Keratinocyte (primary cell): ENCODE results near the gene DLGAP1. TPM values are rescaled to one million over a fixed set of nuclear protein-coding genes. Genes with fewer than 3 reads are reported as not detected.

Experiments
- DNase-seq: peaks from one replicate; pipeline ENCODE4 v3.0.0-alpha.2; 2011; ENCODE audit warnings: low read depth, missing footprints, low spot score
- FAIRE-seq: peaks from 2 replicates; lab custom pipeline; 2011; peaks lifted over from hg19 to GRCh38; lab: Jason Lieb, UNC
- H2AFZ ChIP-seq: 2 replicates; pipeline ENCODE4 v1.6.0; 2012; ENCODE audit warnings: low read length, control low read depth, inconsistent platforms; ENCODE audit not compliant: control insufficient read depth
- H3K27ac ChIP-seq: 2 replicates; pipeline ENCODE4 v1.5.1; 2011; ENCODE audit warnings: low read length; ENCODE audit not compliant: control insufficient read depth, insufficient read depth
- H3K27me3 ChIP-seq: 3 replicates; pipeline ENCODE4 v1.6.0; 2011; ENCODE audit warnings: low read length; ENCODE audit not compliant: control insufficient read depth, insufficient read depth; ENCODE audit errors: extremely low read depth
- H3K36me3 ChIP-seq, 2 experiments: 2 replicates in 1 of 2; 3 replicates in 1 of 2; pipeline ENCODE4 v1.5.1; 2011; ENCODE audit warnings: low read length in 2 of 2, mild to moderate bottlenecking in 1 of 2; ENCODE audit not compliant: control insufficient read depth in 2 of 2, insufficient read depth in 2 of 2; ENCODE audit errors: extremely low read depth in 1 of 2
- H3K4me1 ChIP-seq: 3 replicates; pipeline ENCODE4 v1.5.1; 2011; ENCODE audit warnings: low read length; ENCODE audit not compliant: control insufficient read depth, insufficient read depth; ENCODE audit errors: extremely low read depth
- H3K4me2 ChIP-seq: 3 replicates; pipeline ENCODE4 v1.6.0; 2011; ENCODE audit warnings: low read depth, low read length; ENCODE audit not compliant: control insufficient read depth, insufficient read depth; ENCODE audit errors: extremely low read depth
- H3K4me3 ChIP-seq, 3 experiments: fragments of 200-600 bp in 1 of 3; sonication (generic) in 1 of 3; 2 replicates in 2 of 3; 3 replicates in 1 of 3; pipeline ENCODE4 v1.5.1; 2011 to 2016; ENCODE audit warnings: low read length in 3 of 3, mild to moderate bottlenecking in 3 of 3, control low read depth in 2 of 3, inconsistent platforms in 1 of 3, low read depth in 1 of 3, mixed read lengths in 1 of 3, mixed run types in 1 of 3, moderate library complexity in 1 of 3; ENCODE audit not compliant: control insufficient read depth in 2 of 3, insufficient read depth in 2 of 3; ENCODE audit errors: extremely low read depth in 1 of 3
- H3K79me2 ChIP-seq: 2 replicates; pipeline ENCODE4 v1.6.0; 2012; ENCODE audit warnings: low read length; ENCODE audit not compliant: control insufficient read depth, insufficient read depth
- H3K9ac ChIP-seq: 3 replicates; pipeline ENCODE4 v1.6.0; 2011; ENCODE audit warnings: low read length; ENCODE audit not compliant: control insufficient read depth, insufficient read depth; ENCODE audit errors: extremely low read depth
- H3K9me1 ChIP-seq: 3 replicates; pipeline ENCODE4 v1.6.0; 2011; ENCODE audit warnings: low read length; ENCODE audit not compliant: control insufficient read depth, insufficient read depth; ENCODE audit errors: extremely low read depth
- H3K9me3 ChIP-seq: 2 replicates; pipeline ENCODE4 v1.5.1; 2012; ENCODE audit warnings: low read depth, low read length; ENCODE audit not compliant: control insufficient read depth
- H4K20me1 ChIP-seq: 3 replicates; pipeline ENCODE4 v1.6.0; 2011; ENCODE audit warnings: low read length; ENCODE audit not compliant: control insufficient read depth, insufficient read depth; ENCODE audit errors: extremely low read depth
- CTCF ChIP-seq, 3 experiments: IDR thresholded peaks in 1 of 3; conservative IDR thresholded peaks in 1 of 3; optimal IDR thresholded peaks in 1 of 3; 2 replicates in 2 of 3; 3 replicates in 1 of 3; pipeline versions ENCODE3 to v1.5.1; 2011; ENCODE audit warnings: low read length in 3 of 3, mild to moderate bottlenecking in 3 of 3, moderate library complexity in 2 of 3, control low read depth in 1 of 3, inconsistent platforms in 1 of 3; ENCODE audit not compliant: insufficient read depth in 2 of 3; ENCODE audit errors: extremely low read depth in 1 of 3
- EZH2 ChIP-seq: IDR thresholded peaks from one replicate; pipeline ENCODE4 v1.6.1; 2012; ENCODE audit warnings: inconsistent platforms, mild to moderate bottlenecking, low read length, moderate library complexity
- dilution Hi-C: fragments of 300-500 bp; cut with MboI; formaldehyde crosslinking; loops from one replicate; pipeline ENCODE4 v1.7.0; 2020; ENCODE audit warnings: low sequenced_read_pairs; ENCODE audit not compliant: extremely low pct_ligation_motif_present
- polyA plus RNA-seq, 5 experiments: library from polyadenylated mRNA; depleted of rRNA in 3 of 5; stranded (reverse) in 3 of 5; stranded (forward) in 1 of 5; unstranded in 1 of 5; fragments of >200 nt; gene quantifications; 1 replicate in 1 of 5; 2 replicates in 3 of 5; 3 replicates in 1 of 5; pipeline versions ENCODE4 v1.2.1 to v1.2.3, GENCODE V29; 2011 to 2012; ENCODE audit warnings: missing spikeins in 2 of 5, low read depth in 1 of 5, low replicate concordance in 1 of 5

Gene DLGAP1
- polyA plus RNA-seq, 1 donor (not counting 4 experiments of a cell fraction or from before 2014, with no cell fraction given) = not detected

GRCh38 chr18:4232656-4233055 is 222.5 kb downstream of the DLGAP1 start:
- H3K9me3 ChIP-seq = no peaks in the 10 kb centered on the region
- no peaks in the 10 kb centered on the region for H3K36me3 ChIP-seq
- H2AFZ ChIP-seq = no peak overlapping the region
- H3K9me1 ChIP-seq = no peaks in the 10 kb centered on the region
- no peak for TF ChIP-seq EZH2
- no peak for TF ChIP-seq CTCF (optimal IDR thresholded peaks at IDR 0.05 in 1 of 3, IDR thresholded peaks at IDR 0.05 in 1 of 3, conservative IDR thresholded peaks at IDR 0.05 in 1 of 3; ENCODE audit: extremely low read depth in 1 of 3, insufficient read depth in 2 of 3, low read length in 3 of 3)
- H3K4me3 ChIP-seq = no peak overlapping the region
- no peaks in the 10 kb centered on the region for H3K27me3 ChIP-seq
- no peak overlapping the region for H3K27ac ChIP-seq
- H3K79me2 ChIP-seq = no peaks in the 10 kb centered on the region
- no peak for DNase-seq
- dilution Hi-C loops = no loop called here
- H3K9ac ChIP-seq = no peak overlapping the region
- no peaks in the 10 kb centered on the region for H3K4me1 ChIP-seq
- no peaks in the 10 kb centered on the region for H4K20me1 ChIP-seq
- no peak overlapping the region for H3K4me2 ChIP-seq
- FAIRE-seq = no peak

GRCh38 chr18:4231260-4231659 is 223.8 kb downstream of the DLGAP1 start:
- no peak for TF ChIP-seq CTCF (optimal IDR thresholded peaks at IDR 0.05 in 1 of 3, IDR thresholded peaks at IDR 0.05 in 1 of 3, conservative IDR thresholded peaks at IDR 0.05 in 1 of 3; ENCODE audit: extremely low read depth in 1 of 3, insufficient read depth in 2 of 3, low read length in 3 of 3)
- no peak for TF ChIP-seq EZH2
- H3K27ac ChIP-seq = no peak overlapping the region
- no peak for DNase-seq
- no peaks in the 10 kb centered on the region for H3K36me3 ChIP-seq
- FAIRE-seq = no peak
- no peaks in the 10 kb centered on the region for H3K4me1 ChIP-seq
- no peak overlapping the region for H3K4me3 ChIP-seq
- H3K9me3 ChIP-seq = no peaks in the 10 kb centered on the region
- H2AFZ ChIP-seq = no peak overlapping the region
- dilution Hi-C loops = no loop called here
- no peaks in the 10 kb centered on the region for H4K20me1 ChIP-seq
- H3K4me2 ChIP-seq = no peak overlapping the region
- H3K9ac ChIP-seq = no peak overlapping the region
- no peaks in the 10 kb centered on the region for H3K27me3 ChIP-seq
- H3K9me1 ChIP-seq = no peaks in the 10 kb centered on the region
- H3K79me2 ChIP-seq = no peaks in the 10 kb centered on the region
